Nephron progenitor cell (in vitro differentiated cells): ENCODE data around the gene HYCC1.
"Not testable (repeated sequence)": the region's sequence is repeated elsewhere in the genome, so short reads cannot be mapped to it uniquely, and the experiment has no call there.

ENCODE experiments used
- DNase-seq: peaks from one replicate; pipeline ENCODE4 v3.0.0; 2021
- H3K27ac Mint-ChIP-seq: 2 replicates; pipeline ENCODE4 v1.8.0; 2021; ENCODE audit warnings: mild to moderate bottlenecking, moderate library complexity, mixed read lengths
- H3K27me3 Mint-ChIP-seq: 2 replicates; pipeline ENCODE4 v1.8.0; 2021; ENCODE audit warnings: mild to moderate bottlenecking, low read depth, mixed read lengths; ENCODE audit not compliant: poor library complexity
- H3K36me3 Mint-ChIP-seq: 2 replicates; pipeline ENCODE4 v1.8.0; 2021; ENCODE audit warnings: low read depth, mixed read lengths
- H3K4me1 Mint-ChIP-seq: 2 replicates; pipeline ENCODE4 v1.8.0; 2021; ENCODE audit warnings: mixed read lengths
- H3K4me3 Mint-ChIP-seq: 2 replicates; pipeline ENCODE4 v1.8.0; 2021; ENCODE audit warnings: mild to moderate bottlenecking, moderate library complexity, mixed read lengths
- H3K9me3 Mint-ChIP-seq: 2 replicates; pipeline ENCODE4 v1.8.0; 2021; ENCODE audit warnings: mild to moderate bottlenecking, moderate library complexity, mixed read lengths
- TF ChIP-seq, protein P1 (sequence below): fragments of 200-600 bp; sonication (generic); IDR thresholded peaks from 2 replicates; pipeline ENCODE4 v1.5.0; 2021; ENCODE audit warnings: antibody characterized with exemption

Gene HYCC1

GRCh38 chr7:23044581-23044980, 30.7 kb upstream of the HYCC1 start:
- Mint-ChIP-seq H3K4me1 (no peaks in the 10 kb centered on the region), H3K27ac (no peak overlapping the region), H3K36me3 (peaks cover 6% of the 10 kb centered on the region), H3K9me3 (peaks cover 35% of the 10 kb centered on the region), H3K4me3 (no peak overlapping the region), H3K27me3 (peaks cover 8% of the 10 kb centered on the region)
- no peak for DNase-seq
- TF ChIP-seq, protein P1, sequence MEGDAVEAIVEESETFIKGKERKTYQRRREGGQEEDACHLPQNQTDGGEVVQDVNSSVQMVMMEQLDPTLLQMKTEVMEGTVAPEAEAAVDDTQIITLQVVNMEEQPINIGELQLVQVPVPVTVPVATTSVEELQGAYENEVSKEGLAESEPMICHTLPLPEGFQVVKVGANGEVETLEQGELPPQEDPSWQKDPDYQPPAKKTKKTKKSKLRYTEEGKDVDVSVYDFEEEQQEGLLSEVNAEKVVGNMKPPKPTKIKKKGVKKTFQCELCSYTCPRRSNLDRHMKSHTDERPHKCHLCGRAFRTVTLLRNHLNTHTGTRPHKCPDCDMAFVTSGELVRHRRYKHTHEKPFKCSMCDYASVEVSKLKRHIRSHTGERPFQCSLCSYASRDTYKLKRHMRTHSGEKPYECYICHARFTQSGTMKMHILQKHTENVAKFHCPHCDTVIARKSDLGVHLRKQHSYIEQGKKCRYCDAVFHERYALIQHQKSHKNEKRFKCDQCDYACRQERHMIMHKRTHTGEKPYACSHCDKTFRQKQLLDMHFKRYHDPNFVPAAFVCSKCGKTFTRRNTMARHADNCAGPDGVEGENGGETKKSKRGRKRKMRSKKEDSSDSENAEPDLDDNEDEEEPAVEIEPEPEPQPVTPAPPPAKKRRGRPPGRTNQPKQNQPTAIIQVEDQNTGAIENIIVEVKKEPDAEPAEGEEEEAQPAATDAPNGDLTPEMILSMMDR: no peak

DNA sequence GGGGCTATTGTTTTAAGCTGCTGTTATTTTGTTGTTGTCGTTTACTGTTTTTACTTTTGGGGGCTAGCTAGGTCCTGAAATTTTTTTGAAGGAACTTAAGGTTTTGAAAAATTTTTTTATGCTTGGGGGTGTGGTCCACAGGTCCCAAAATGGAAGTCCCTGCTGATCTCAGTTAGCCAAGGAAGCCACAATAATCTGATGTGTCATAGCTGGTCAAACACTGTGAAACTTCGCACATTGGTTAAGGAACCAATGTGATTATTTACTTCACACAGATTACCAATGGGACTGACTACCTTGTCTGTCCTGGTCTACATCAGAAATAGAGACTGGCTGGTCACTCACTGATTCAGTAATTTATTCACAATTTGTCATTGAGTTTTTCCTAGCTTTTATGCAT, 29.5 kb upstream of the HYCC1 start:
- no peaks in the 10 kb centered on the region for H3K4me1 Mint-ChIP-seq

DNA sequence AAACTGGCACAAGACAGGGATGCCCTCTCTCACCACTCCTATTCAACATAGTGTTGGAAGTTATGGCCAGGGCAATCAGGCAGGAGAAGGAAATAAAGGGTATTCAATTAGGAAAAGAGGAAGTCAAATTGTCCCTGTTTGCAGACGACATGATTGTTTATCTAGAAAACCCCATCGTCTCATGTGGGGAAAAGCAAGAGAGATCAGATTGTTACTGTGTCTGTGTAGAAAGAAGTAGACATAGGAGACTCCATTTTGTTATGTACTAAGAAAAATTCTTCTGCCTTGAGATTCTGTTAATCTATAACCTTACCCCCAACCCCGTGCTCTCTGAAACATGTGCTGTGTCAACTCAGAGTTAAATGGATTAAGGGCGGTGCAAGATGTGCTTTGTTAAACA, 25.7 kb upstream of the HYCC1 start:
- DNase-seq, H3K27ac Mint-ChIP-seq, H3K4me1 Mint-ChIP-seq, H3K36me3 Mint-ChIP-seq, H3K27me3 Mint-ChIP-seq, H3K4me3 Mint-ChIP-seq: not testable (repeated sequence)
- peaks cover 26% of the 10 kb centered on the region for H3K9me3 Mint-ChIP-seq

More for the DNA sequence above, 29.5 kb upstream of the HYCC1 start:
- TF ChIP-seq, protein P1: no peak
- Mint-ChIP-seq H3K27ac (no peak overlapping the region), H3K27me3 (peaks cover 8% of the 10 kb centered on the region), H3K4me3 (no peak overlapping the region), H3K36me3 (peaks cover 6% of the 10 kb centered on the region), H3K9me3 (peaks cover 32% of the 10 kb centered on the region)
- DNase-seq: no peak

GRCh38 chr7:23035542-23036371, 21.8 kb upstream of the HYCC1 start:
- Mint-ChIP-seq H3K9me3 (peaks cover 25% of the 10 kb centered on the region), H3K27me3 (peaks cover 13% of the 10 kb centered on the region)
- not testable (repeated sequence) for H3K4me3 Mint-ChIP-seq, H3K36me3 Mint-ChIP-seq, DNase-seq, H3K4me1 Mint-ChIP-seq, H3K27ac Mint-ChIP-seq

DNA sequence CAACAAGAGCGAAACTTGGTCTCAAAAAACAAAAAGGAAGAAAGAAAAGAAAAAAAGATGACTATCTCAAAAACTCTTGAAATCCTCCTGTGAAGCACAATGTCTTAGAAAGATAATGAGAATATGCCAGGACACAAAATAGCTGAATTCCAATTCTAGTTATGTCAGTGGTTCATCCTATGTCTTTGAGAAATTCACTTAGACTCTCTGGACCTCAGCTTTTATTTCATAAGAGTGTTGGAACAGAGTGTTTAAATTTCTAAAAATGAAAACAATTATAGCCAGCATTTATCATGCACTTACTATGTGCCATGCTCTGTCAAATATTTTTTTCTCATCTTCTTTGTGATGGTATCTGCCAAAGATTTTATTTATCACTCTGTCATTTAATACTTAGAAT, 13.3 kb upstream of the HYCC1 start:
- H3K36me3 Mint-ChIP-seq: no peaks in the 10 kb centered on the region
- H3K9me3 Mint-ChIP-seq: no peaks in the 10 kb centered on the region
- peaks cover 14% of the 10 kb centered on the region for H3K4me1 Mint-ChIP-seq
- peaks cover 13% of the 10 kb centered on the region for H3K27me3 Mint-ChIP-seq
- H3K27ac Mint-ChIP-seq: no peak overlapping the region
- DNase-seq: no peak
- no peak overlapping the region for H3K4me3 Mint-ChIP-seq
- TF ChIP-seq, protein P1: no peak

DNA sequence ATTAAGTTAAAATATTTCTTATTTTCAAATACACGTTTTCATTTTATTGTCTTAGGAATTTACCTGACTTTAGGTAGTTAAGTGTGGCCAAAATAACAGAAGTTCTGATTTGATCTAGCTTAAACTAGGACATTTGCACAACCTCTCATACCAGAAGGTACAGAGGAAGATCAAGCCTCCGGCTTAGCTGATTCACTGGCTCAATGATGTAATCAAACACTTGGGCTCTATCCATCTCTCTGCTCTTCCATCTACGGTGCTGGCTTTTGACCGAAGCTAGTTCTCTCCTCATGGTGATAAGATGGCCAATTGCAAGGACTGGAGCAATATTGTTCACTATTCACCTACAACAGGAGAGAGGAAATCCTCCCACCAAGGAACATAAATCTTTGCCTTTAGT, 12.2 kb upstream of the HYCC1 start:
- DNase-seq: no peak
- H3K4me3 Mint-ChIP-seq: no peak overlapping the region
- TF ChIP-seq, protein P1: no peak
- peaks cover 15% of the 10 kb centered on the region for H3K4me1 Mint-ChIP-seq
- H3K9me3 Mint-ChIP-seq: no peaks in the 10 kb centered on the region
- peaks cover 12% of the 10 kb centered on the region for H3K27me3 Mint-ChIP-seq
- no peaks in the 10 kb centered on the region for H3K36me3 Mint-ChIP-seq
- H3K27ac Mint-ChIP-seq: peak overlapping the region; percentile 52

GRCh38 chr7:23024454-23024853, 10.5 kb upstream of the HYCC1 start:
- DNase-seq: no peak
- peaks cover 12% of the 10 kb centered on the region for H3K27me3 Mint-ChIP-seq
- no peaks in the 10 kb centered on the region for H3K9me3 Mint-ChIP-seq
- no peak overlapping the region for H3K27ac Mint-ChIP-seq
- TF ChIP-seq, protein P1: no peak
- no peaks in the 10 kb centered on the region for H3K36me3 Mint-ChIP-seq
- H3K4me1 Mint-ChIP-seq: peaks cover 15% of the 10 kb centered on the region
- H3K4me3 Mint-ChIP-seq: no peak overlapping the region
